ENCODE measurements around the gene SMPD2. TPM values are rescaled to one million over a fixed set of nuclear protein-coding genes. Genes with fewer than 3 reads are reported as not detected.
"Not testable (repeated sequence)": the region's sequence is repeated elsewhere in the genome, so short reads cannot be mapped to it uniquely, and the experiment has no call there.

The SMPD2 gene
- total RNA-seq, 1 donor from 2014 or later: 4.9 TPM

GRCh38 chr6:109461205-109461604, 20.7 kb downstream of the SMPD2 start:
- not testable (repeated sequence) for DNase-seq (ENCODE audit: low read depth in 2 of 2)

GRCh38 chr6:109461733-109462526, 21.4 kb downstream of the SMPD2 start:
- no peak for DNase-seq (ENCODE audit: low read depth in 2 of 2)

GRCh38 chr6:109465772-109466171, 25.2 kb downstream of the SMPD2 start:
- DNase-seq (ENCODE audit: low read depth in 2 of 2): no peak

GRCh38 chr6:109466212-109466923, 25.8 kb downstream of the SMPD2 start:
- no peak for DNase-seq (ENCODE audit: low read depth in 2 of 2)

- DNase-seq (ENCODE audit: low read depth in 2 of 2): no peak
These were observed 27.2 kb downstream of the SMPD2 start for GRCh38 chr6:109467696-109468095.

- DNase-seq (ENCODE audit: low read depth in 2 of 2): no peak
These were observed 29.2 kb downstream of the SMPD2 start for GRCh38 chr6:109469591-109470189.

- DNase-seq (ENCODE audit: low read depth in 2 of 2): no peak
These were observed 30.7 kb downstream of the SMPD2 start for GRCh38 chr6:109471105-109471810.

GRCh38 chr6:109472132-109472995, 31.8 kb downstream of the SMPD2 start:
- no peak for DNase-seq (ENCODE audit: low read depth in 2 of 2)

- DNase-seq (ENCODE audit: low read depth in 2 of 2): no peak
These were observed 32.6 kb downstream of the SMPD2 start for GRCh38 chr6:109473120-109473519.

- DNase-seq (ENCODE audit: low read depth in 2 of 2): no peak
These were observed 34.5 kb downstream of the SMPD2 start for GRCh38 chr6:109474995-109475394.

- DNase-seq (ENCODE audit: low read depth in 2 of 2): no peak
These were observed 35.1 kb downstream of the SMPD2 start for GRCh38 chr6:109475625-109476024.

GRCh38 chr6:109477184-109477583, 36.7 kb downstream of the SMPD2 start:
- DNase-seq (ENCODE audit: low read depth in 2 of 2): no peak

GRCh38 chr6:109477725-109478124, 37.2 kb downstream of the SMPD2 start:
- no peak for DNase-seq (ENCODE audit: low read depth in 2 of 2)

- no peak for DNase-seq (ENCODE audit: low read depth in 2 of 2)
These were observed 37.8 kb downstream of the SMPD2 start for GRCh38 chr6:109478222-109478805.

- no peak for DNase-seq (ENCODE audit: low read depth in 2 of 2)
These were observed 38.5 kb downstream of the SMPD2 start for GRCh38 chr6:109478841-109479624.

- DNase-seq (ENCODE audit: low read depth in 2 of 2): no peak
These were observed 40.5 kb downstream of the SMPD2 start for GRCh38 chr6:109480993-109481480.

- DNase-seq (ENCODE audit: low read depth in 2 of 2): peak; percentile 47 to 87
These were observed 42.6 kb downstream of the SMPD2 start, which contains the start of gene ZBTB24 for GRCh38 chr6:109482905-109483734. Gene ZBTB24 (minus strand): TSS chr6:109483219. CDS start chr6:109482026, 1,193 bp downstream.

GRCh38 chr6:109483735-109484057, 43.2 kb downstream of the SMPD2 start:
- no peak for DNase-seq (ENCODE audit: low read depth in 2 of 2)

GRCh38 chr6:109484122-109484521, 43.6 kb downstream of the SMPD2 start:
- no peak for DNase-seq (ENCODE audit: low read depth in 2 of 2)

Measured in dermis microvascular lymphatic vessel endothelial cell (primary cell).